ACHN (cell line): ENCODE results near the gene PKIG.
"Not testable (repeated sequence)": the region's sequence is repeated elsewhere in the genome, so short reads cannot be mapped to it uniquely, and the experiment has no call there.

Source experiments
- DNase-seq: peaks from one replicate; pipeline ENCODE4 v3.0.0-alpha.2; 2015
- in situ Hi-C: cut with HindIII; loops from 2 replicates; pipeline ENCODE4 v1.10.0; 2017; ENCODE audit warnings: low sequenced_read_pairs, low pct_ligation_motif_present, low pct_unique_long_range_greater_than_20kb

The PKIG gene

DNA sequence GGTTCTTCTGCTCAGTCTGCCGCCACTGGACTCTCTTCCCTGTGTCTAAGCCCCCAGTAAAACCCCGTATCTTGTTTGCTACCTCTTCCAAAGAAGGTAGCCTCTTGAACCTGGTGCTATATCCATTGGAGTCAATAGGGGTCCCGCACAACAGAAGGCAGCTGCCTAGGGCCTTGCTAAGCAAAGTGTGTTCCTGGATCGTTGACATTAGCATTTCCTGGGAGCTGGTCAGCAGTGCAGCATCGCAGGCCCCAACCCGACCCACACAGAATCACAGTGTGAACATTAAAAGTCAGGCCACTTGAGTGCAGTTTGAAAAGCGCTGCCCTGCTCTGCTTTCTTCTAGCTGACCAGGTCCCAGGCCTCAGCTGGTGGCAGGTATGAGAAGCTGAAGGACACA lies 66.2 kb downstream of the PKIG start:
- no peak for DNase-seq
- in situ Hi-C loops: no loop called here

DNA sequence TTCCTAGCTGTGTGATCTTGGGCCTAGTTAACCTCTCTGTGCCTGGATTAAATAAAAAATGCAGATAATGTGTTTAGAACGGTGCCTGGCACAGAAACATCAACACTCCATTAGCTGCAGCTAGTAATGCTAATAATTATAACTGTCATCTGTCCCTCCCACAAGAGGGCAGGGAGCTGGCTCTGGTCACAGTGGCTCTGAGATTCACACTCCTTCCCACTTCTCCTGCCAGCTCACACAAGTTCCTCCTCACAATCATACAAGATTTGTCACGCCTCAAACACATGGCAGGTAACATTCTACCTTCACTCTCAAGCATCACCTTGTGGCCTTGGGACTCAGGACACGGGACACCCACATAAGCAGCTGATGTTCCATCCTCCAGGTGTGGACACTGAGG lies 66.7 kb downstream of the PKIG start:
- no peak for DNase-seq
- in situ Hi-C loops: no loop called here

DNA sequence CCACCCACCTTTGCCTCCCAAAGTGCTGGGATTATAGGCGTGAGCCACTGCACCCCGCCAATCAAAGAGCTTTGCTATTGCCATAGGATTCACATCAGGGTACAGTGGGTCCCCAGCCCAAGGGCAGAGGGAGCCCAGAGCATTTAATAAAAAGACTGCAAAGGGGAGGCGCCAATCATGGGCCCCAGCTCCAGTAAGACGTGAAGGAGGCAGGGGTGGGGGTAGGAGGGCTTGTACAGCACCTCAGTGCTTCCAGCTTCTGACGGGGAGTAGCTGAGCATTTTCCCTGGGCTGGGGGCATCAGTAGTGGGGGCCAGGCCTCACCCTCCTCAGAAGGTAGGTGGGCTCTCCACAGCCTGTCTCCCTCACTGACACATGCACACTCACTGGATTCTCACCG lies 67.6 kb downstream of the PKIG start:
- in situ Hi-C loops: no loop called here
- no peak for DNase-seq

GRCh38 chr20:44650771-44651433 lies 68.5 kb downstream of the PKIG start:
- in situ Hi-C loops: no loop called here
- no peak for DNase-seq

DNA sequence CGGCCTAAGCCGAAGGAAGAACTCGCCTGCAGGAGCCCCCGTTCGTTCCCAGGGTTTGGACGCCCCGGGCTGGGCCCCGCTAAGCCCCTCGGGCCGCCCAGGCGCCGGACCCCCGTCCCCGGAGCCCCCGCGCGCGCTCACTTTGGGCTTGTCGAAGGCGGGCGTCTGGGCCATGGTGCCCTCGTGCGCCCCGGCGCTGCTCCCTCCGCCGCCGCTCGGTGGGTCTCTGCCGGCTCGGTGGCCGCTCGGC lies 69.0 kb downstream of the PKIG start:
- DNase-seq: no peak
- in situ Hi-C loops: no loop called here

DNA sequence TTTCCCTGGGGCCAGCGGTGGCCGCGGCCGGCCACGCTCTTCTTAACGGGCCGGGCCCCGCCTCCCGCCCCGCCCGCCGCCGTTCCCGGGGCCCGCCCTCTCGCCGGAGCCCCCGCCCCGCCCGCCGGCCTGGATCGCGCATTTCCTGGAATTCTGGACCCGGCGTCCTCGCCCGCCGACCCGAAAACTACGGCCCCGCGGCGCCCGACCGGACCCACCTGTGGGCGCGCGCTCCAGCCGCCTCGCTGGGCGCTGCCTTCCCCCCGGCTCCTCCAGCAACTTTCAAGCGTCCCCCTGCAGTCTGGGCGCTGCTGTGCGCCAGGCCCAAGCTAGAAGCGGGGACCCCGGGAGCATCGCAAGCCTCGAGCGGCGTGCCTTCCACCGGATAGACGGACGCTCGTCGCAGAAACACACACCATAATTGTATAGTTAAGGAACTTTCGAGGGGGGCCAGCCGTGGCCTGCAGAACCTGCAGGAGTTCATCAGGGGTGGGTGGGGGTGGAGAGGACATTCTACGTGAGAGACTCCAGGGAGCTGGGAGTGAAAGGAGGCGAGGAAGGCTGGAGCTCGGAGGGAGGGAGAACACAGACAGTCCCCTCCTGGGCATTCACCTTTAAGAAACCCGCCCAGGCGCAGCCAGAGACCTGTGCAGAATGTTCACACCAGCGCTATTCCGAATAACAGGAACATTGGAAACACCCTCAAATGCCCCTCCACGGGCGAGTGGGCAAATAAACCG lies 69.5 kb downstream of the PKIG start, which contains the start of gene ADA:
ADA (minus strand) TSS at position 16 of the 740 bp plus-strand sequence. CDS start 92 bp downstream, outside the sequence.
- in situ Hi-C loops: no loop called here
- DNase-seq: peak; percentile 58

DNA sequence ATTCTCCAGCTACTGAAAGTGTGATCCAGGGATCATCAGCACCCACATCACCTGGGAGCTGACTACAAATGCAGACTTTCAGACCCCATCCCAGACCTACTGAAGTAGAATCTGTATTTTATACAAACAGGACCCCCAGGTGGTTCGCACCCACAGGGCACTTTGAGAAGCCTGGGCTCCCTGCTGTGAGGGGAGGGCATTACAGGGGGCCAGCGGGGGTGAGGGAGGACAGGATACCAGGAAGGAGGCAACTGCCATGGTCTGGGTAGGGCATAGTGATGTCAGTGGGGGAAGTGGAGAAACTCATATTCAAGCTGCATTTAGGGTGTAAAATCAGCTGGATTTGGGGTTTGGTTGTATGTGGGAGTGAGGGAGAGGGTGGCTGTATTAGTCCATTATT lies 71.2 kb downstream of the PKIG start:
- in situ Hi-C loops: no loop called here

DNA sequence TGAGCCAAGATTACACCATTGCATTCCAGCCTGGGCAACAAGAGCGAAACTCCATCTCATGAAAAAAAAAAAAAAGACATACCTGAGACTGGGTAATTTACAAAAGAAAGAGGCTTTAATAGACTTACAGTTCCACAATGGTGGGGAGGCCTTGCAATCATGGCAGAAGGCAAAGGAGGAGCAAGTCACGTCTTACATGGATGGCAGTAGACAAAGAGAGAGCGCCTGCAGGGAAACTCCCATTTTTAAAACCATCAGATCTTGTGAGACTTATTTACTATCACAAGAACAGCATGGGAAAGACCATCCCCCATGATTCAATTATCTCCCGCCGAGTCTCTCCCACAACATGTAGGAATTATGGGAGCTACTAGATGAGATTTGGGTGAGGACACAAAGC lies 71.8 kb downstream of the PKIG start:
- in situ Hi-C loops, DNase-seq: not testable (repeated sequence)

More for the DNA sequence above, 71.2 kb downstream of the PKIG start:
- no peak for DNase-seq

GRCh38 chr20:44656448-44656847 lies 74.1 kb downstream of the PKIG start:
- DNase-seq: no peak
- in situ Hi-C loops: no loop called here

GRCh38 chr20:44657875-44658274 lies 75.5 kb downstream of the PKIG start:
- in situ Hi-C loops: no loop called here
- DNase-seq: no peak

DNA sequence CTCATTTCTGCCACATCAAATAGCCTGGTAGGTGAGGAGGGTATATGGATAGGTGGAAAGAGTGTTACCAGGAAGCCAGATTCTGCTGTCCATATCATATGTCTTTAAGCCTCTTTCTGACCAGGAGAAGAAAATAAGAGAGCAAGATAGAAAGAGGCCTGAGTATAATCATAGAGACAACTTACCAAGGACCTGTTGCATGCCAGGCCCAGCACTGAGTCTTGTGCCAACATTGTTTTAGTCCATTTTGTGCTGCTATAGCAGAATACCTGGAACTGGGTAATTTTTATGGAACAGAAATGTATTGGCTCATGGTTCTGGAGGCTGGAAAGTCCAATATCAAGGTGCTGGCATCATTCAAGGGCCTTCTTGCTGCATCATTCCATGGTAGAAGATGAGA lies 76.4 kb downstream of the PKIG start:
- in situ Hi-C loops: no loop called here
- no peak for DNase-seq

DNA sequence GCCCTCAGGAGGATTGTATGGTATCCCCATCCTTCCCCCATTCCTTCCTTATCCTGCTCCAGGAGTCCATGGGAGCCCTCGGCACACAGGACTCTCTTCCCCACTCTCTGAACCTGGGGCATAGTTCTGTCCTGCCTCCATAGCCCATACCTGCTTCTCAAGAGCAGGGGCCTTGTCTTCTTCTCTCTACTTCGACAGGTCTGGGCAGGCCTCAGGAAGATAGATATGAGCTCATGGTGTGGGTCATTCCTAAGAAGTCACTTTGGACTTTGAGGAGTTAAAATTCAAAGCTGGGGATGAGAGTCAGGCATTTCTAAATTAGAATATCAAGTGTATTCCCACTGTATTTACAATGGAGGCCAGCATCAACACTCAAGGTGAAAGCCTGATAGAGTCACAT lies 77.6 kb downstream of the PKIG start:
- in situ Hi-C loops: no loop called here
- DNase-seq: no peak

- DNase-seq: no peak
- in situ Hi-C loops: no loop called here
Measured at GRCh38 chr20:44660581-44660980, 78.2 kb downstream of the PKIG start.

- no peak for DNase-seq
- in situ Hi-C loops: no loop called here
Measured at GRCh38 chr20:44662261-44662660, 79.9 kb downstream of the PKIG start.

GRCh38 chr20:44664131-44664530 lies 81.8 kb downstream of the PKIG start:
- no peak for DNase-seq
- in situ Hi-C loops: no loop called here

GRCh38 chr20:44666066-44666465 lies 83.7 kb downstream of the PKIG start:
- in situ Hi-C loops: no loop called here
- no peak for DNase-seq
